GM21529 (cell line): ENCODE results near the gene PPM1N.
A peak's percentile ranks its signal among the peaks of the same experiment; 100 is the strongest.

ENCODE experiments used
- ATAC-seq: cut with Tn5 transposase; IDR thresholded peaks from one replicate; pipeline ENCODE4 v1.9.1; 2021; ENCODE audit not compliant: unreplicated experiment

Gene PPM1N, protein sequence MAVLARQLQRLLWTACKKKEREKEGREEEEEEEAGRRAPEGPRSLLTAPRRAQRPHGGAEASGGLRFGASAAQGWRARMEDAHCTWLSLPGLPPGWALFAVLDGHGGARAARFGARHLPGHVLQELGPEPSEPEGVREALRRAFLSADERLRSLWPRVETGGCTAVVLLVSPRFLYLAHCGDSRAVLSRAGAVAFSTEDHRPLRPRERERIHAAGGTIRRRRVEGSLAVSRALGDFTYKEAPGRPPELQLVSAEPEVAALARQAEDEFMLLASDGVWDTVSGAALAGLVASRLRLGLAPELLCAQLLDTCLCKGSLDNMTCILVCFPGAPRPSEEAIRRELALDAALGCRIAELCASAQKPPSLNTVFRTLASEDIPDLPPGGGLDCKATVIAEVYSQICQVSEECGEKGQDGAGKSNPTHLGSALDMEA

DNA sequence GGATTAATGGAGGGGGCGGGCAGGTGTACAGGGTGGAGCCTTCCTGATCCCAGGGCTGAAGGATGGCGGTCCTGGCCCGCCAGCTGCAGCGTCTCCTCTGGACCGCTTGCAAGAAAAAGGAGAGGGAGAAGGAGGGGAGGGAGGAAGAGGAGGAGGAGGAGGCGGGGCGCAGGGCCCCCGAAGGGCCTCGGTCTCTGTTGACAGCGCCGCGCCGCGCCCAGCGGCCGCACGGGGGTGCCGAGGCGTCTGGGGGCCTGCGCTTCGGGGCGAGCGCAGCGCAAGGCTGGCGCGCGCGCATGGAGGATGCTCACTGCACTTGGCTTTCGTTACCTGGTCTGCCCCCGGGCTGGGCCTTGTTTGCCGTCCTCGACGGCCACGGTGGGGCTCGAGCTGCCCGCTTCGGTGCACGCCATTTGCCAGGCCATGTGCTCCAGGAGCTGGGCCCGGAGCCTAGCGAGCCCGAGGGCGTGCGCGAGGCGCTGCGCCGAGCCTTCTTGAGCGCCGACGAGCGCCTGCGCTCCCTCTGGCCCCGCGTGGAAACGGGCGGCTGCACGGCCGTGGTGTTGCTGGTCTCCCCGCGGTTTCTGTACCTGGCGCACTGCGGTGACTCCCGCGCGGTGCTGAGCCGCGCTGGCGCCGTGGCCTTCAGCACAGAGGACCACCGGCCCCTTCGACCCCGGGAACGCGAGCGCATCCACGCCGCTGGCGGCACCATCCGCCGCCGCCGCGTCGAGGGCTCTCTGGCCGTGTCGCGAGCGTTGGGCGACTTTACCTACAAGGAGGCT is at the start of gene PPM1N:
Gene PPM1N (plus strand): TSS at position 33 of the 785 bp plus-strand sequence. CDS start 30 bp downstream, at position 63.
- no peak for ATAC-seq

DNA sequence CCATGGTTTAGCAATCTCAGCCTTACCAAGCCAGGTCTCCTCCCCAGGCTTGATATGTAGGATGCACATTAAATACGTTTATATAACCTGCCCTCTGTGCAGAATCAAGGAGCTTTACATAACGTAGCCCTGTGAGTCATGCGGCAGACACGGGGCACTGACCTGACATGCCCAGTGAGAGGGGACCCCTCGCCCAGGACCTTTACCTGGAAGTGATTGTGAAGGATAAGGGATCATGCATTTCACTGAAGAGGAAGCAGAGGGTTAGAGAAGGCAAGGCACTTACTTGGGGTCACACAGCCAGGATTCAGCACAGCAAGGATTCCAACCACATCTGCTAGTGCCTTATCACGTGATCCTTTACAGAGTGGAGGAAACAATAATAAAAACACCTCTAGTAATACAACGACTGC is 49.4 kb upstream of the PPM1N start:
- ATAC-seq = no peak

DNA sequence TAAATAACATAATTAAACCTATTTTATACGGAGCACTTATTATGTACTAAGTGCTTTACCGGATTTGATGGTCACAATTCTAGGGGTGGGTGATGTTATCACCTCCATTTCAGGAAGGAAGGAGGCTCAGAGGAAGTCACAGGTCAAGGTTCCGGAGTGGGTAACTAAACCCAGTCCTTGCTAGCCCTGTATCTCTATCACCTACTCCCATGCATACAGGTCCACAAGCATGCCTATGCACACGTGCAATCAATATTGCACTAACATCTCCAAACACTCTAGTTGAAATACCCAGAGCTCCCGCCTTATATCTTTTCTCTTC is 48.3 kb upstream of the PPM1N start:
- peak; percentile 17 for ATAC-seq

DNA sequence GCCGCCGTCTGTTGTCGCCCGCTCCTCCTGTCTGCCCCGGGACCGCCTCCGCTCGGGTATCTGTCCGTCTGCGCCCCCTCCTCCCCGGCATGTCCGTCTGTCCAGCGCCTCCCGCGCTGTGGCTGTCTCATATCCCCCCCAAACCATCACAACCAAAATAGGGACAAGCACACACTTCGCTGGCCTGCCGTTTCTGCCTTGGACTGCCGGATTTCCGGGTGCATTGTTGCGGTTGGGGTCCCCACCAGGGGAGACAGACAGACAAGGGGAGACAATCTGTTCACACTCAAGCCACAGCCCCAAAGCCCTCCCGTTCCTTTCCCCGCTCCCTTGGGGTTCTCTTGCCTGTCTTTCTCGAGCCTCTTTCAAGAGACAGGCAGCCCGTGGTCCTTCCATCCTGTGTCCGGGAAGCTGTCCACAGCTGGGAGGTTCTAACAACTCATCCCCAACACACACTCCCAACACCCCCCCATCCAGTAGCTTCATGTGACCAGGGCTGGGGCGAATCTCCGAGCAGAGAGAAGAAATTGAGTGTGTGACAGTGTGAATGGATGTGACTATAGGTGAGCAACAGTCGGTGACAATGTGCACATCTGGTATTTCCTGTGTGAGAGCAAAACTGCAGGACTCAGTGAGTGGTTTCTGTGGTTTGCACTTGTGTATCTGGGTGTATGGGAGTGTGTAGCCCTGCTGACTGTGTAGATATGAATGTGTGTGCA is 47.0 kb upstream of the PPM1N start:
- ATAC-seq = no peak

DNA sequence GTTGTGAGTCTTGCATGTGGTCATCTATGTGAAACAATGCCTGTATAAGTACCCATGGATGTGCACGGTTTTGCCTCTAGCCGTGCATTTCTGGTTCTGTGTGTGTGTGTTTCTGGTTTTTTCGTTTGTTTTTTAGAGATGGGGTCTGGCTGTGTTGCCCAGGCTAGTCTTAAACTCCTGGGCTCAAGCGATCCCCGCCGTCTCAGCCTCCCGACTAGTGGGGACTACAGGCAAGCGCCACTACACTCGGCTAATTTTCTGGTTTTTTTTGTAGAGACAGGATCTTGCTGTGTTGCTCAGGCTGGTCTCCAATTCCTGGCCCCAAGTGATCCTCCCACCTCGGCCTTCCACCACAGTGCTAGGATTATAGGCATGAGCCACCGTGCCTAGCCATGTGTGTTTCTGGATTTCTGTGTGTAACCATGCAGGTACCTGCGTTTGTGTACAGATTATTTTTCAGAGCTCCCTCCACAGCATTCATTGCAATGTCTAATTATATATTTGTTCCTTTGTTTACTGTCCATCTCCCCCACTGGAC is 46.3 kb upstream of the PPM1N start:
- no peak for ATAC-seq

GRCh38 chr19:45455707-45456499 is 42.3 kb upstream of the PPM1N start:
- ATAC-seq = no peak

DNA sequence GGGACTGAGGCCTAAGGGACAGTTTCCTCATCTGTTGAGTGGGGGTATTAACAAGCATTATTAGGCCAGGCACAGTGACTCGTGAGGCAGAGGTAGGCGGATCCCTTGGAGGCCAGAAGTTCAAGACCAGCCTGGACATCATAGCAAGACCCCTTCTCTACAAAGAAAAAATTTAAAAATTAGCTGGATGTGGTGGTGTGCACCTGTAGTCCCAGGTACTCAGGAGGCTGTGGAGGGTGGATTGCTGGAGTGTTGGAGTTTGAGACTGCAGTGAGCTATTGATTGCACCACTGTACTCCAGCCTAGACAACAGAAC is 41.8 kb upstream of the PPM1N start:
- no peak for ATAC-seq

DNA sequence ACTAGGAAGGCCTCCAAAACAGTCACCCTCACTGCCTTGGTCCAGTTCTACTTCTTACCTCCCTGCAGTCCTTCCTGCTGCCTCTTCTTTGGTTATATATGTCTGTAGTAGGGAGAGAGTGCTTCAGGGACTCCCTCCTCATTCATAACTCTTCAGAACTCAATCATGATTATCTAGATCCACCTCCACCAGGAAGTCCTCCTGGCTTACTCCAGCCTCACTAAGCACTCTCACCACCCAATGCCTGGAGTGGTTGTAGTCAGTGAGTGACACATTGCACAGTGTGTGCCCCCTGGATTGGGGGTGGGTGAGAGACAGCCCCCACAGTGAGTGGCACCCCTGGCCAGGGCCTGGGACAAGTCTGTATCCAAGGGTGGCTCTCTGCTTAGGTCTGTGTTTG is 40.5 kb upstream of the PPM1N start:
- no peak for ATAC-seq

- no peak for ATAC-seq
These were observed 37.4 kb upstream of the PPM1N start for GRCh38 chr19:45460807-45461347.

- no peak for ATAC-seq
These were observed 36.1 kb upstream of the PPM1N start for GRCh38 chr19:45462174-45462573.

GRCh38 chr19:45463241-45463640 is 35.0 kb upstream of the PPM1N start:
- no peak for ATAC-seq

DNA sequence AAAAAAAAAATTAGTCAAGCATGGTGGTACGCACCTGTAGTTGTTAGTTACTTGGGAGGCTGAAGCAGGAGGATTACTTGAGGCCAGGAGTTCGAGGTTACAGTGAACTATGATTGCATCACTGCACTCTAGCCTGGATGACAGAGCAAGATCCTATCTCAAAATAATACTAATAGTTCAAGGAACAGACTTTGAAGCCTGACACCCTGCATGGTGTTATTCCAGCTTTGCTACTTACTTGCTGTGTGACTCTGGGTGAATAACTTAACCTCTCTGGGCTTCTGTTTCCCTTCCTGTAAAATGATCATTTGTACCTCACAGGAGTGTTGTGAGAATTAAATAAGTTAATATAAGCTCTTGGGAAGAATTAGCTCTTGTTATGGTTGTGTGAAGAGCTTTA is 34.0 kb upstream of the PPM1N start:
- no peak for ATAC-seq

- ATAC-seq = no peak
These were observed 33.3 kb upstream of the PPM1N start for GRCh38 chr19:45464852-45465441.

GRCh38 chr19:45467115-45467455 is 31.2 kb upstream of the PPM1N start:
- ATAC-seq = no peak

DNA sequence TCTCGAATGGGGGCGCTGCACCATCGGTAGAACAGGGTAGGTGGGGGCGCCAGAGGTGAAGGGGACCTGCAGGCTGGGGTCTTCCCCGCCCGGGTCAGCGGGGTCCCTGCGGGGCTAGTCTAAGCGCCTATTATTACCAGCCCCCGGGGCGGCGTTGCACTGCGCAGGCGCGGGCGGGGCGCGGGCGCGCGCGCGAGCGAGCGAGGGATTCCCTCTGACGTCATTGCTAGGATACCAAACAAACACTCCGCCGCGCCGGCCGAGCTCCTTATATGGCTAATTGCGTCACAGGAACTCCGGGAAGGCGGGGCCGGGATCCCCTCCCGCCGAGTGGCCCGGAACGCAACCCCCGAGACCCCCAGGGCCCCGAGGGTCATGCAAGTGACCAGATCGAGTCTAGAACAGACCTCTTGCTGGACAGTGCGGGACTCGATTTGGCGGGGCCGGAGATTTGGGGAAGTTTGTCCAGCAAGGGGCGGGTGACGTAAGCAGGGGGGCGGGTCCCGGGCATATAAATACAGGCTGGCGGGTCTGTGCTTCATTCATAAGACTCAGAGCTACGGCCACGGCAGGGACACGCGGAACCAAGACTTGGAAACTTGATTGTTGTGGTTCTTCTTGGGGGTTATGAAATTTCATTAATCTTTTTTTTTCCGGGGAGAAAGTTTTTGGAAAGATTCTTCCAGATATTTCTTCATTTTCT is 30.6 kb upstream of the PPM1N start, which contains the start of gene FOSB:
Gene FOSB (plus strand): TSS at position 541 of the 703 bp plus-strand sequence. CDS start 591 bp downstream, outside the sequence.
- peak; percentile 43 for ATAC-seq

- no peak for ATAC-seq
These were observed 30.0 kb upstream of the PPM1N start for GRCh38 chr19:45468159-45468651.

DNA sequence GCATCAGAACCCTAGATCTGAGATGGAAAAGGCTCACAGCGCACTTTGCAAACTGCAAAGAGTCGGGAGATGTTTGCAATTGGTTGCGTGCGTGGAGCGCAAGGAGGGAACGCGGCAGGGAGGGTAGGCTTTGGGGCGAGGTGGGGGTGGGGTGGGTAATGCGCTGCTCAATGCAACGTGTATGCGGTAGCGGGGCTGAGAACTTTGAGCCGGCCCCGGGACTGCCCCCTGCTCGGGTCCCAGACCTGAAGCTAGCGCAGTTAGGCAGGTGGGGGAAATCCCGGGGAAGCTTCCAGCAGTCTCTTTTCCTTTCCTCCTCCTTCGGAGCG is 29.5 kb upstream of the PPM1N start:
- ATAC-seq = peak; percentile 20

GRCh38 chr19:45469132-45469944 is 28.9 kb upstream of the PPM1N start:
- peak; percentile 54 for ATAC-seq
